Upper lobe of left lung (tissue), 6 donors: ENCODE results near the gene PGGHG. TPM values are rescaled to one million over a fixed set of nuclear protein-coding genes. Genes with fewer than 3 reads are reported as not detected.
"Not testable (repeated sequence)": the region's sequence is repeated elsewhere in the genome, so short reads cannot be mapped to it uniquely, and the experiment has no call there.

Source experiments
- ATAC-seq, 2 donors: fragments of 200-7000 bp; cut with Tn5 transposase; one replicate each; pipeline ENCODE4 v1.9.1; 2022; ENCODE audit warnings: mild to moderate bottlenecking in 2 of 2, moderate library complexity in 2 of 2; ENCODE audit not compliant: low FRiP score in 2 of 2
- DNase-seq, 2 donors: peaks; one replicate each; pipeline ENCODE4 v3.0.0-alpha.2; 2019 to 2020
- H3K27ac ChIP-seq, 4 donors: fragments of 200-600 bp; sonication (generic); one replicate each; pipeline ENCODE4 v1.5.1; 2016 to 2019
- H3K27me3 ChIP-seq, 4 donors: fragments of 200-600 bp; sonication (generic); one replicate each; pipeline ENCODE4 v1.5.1; 2017 to 2019
- H3K36me3 ChIP-seq, 4 donors: fragments of 200-600 bp; sonication (generic); one replicate each; pipeline ENCODE4 v1.5.1; 2016 to 2019
- H3K4me1 ChIP-seq, 4 donors: fragments of 200-600 bp; sonication (generic); one replicate each; pipeline ENCODE4 v1.5.1; 2018 to 2019
- H3K4me3 ChIP-seq, 4 donors: fragments of 200-600 bp; sonication (generic); one replicate each; pipeline ENCODE4 v1.5.1; 2017 to 2019; ENCODE audit warnings: mild to moderate bottlenecking in 2 of 4, moderate library complexity in 1 of 4
- H3K9me3 ChIP-seq, 4 donors: fragments of 200-600 bp; sonication (generic); one replicate each; pipeline ENCODE4 v1.5.1; 2018 to 2019
- CTCF ChIP-seq, 6 experiments: fragments of 450-650 bp in 4 of 6; fragments of 200-600 bp in 2 of 6; sonication (generic) in 2 of 6; IDR thresholded peaks; one replicate each; pipeline ENCODE4 v1.5.1; 2016 to 2019; ENCODE audit warnings: antibody characterized with exemption in 6 of 6
- EP300 ChIP-seq, 4 donors: sonication (generic); formaldehyde crosslinking; IDR thresholded peaks; one replicate each; pipeline ENCODE4 v1.5.1; 2017; ENCODE audit warnings: antibody characterized with exemption in 4 of 4, control low read depth in 2 of 4
- POLR2A ChIP-seq, 4 donors: fragments of 450-650 bp; IDR thresholded peaks; one replicate each; pipeline ENCODE4 v1.5.1; 2016 to 2017; ENCODE audit warnings: antibody characterized with exemption in 4 of 4, mild to moderate bottlenecking in 2 of 4
- POLR2AphosphoS5 ChIP-seq, 2 donors: sonication (generic); formaldehyde crosslinking; IDR thresholded peaks; one replicate each; pipeline ENCODE4 v1.5.1; 2017; ENCODE audit warnings: antibody characterized with exemption in 2 of 2
- WGBS, 2 donors: methylation state at CpG; one replicate each; pipeline ENCODE4 v1.1.5; 2017 to 2018; 5-methylcytosine and 5-hydroxymethylcytosine counted together
- total RNA-seq, 6 donors: library from RNA; depleted of rRNA in 4 of 6; stranded (reverse); fragments of >200 nt in 4 of 6; gene quantifications; one replicate each; pipeline versions ENCODE4 v1.1.0 to v1.2.1, GENCODE V29; 2016 to 2021
- donor health status: DM: no; HTN: no; CAD: no; lungs with moderate emphysema.
- donor health status: DM: no; HTN: yes; CAD: no; lungs with severe emphysema.

Gene PGGHG
- total RNA-seq, 6 donors from 2014 or later: 34.1 to 535 (median 65.2) TPM

- no peak overlapping the region for H3K27ac ChIP-seq
- H3K4me1 ChIP-seq: peaks cover 14 to 21% (median 18%) of the 10 kb centered on the region in 4 donors
- no peaks in the 10 kb centered on the region for H3K27me3 ChIP-seq
- DNase-seq (no peak), ATAC-seq (no peak)
- 78 to 93% methylated on average over 20 to 23 of the region's 23 CpGs for WGBS, 2 donors
- H3K4me3 ChIP-seq: no peak overlapping the region
- H3K9me3 ChIP-seq: no peaks in the 10 kb centered on the region
- no peaks in the 10 kb centered on the region for H3K36me3 ChIP-seq
- no peak for TF ChIP-seq POLR2AphosphoS5 (IDR thresholded peaks at IDR 0.05)
- no peak for TF ChIP-seq CTCF (IDR thresholded peaks at IDR 0.05)
- TF ChIP-seq POLR2A (IDR thresholded peaks at IDR 0.05): no peak
- TF ChIP-seq EP300 (IDR thresholded peaks at IDR 0.05): no peak
Observed at GRCh38 chr11:332651-333480, 43.9 kb downstream of the PGGHG start.

GRCh38 chr11:333616-334263 is 44.8 kb downstream of the PGGHG start:
- peaks cover 12 to 16% (median 14%) of the 10 kb centered on the region in 4 donors for H3K4me1 ChIP-seq
- not testable (repeated sequence) for H3K9me3 ChIP-seq, H3K27ac ChIP-seq, H3K4me3 ChIP-seq, H3K36me3 ChIP-seq, H3K27me3 ChIP-seq, DNase-seq, ATAC-seq
- WGBS, 2 donors: 87 to 91% methylated on average over 17 of the region's 17 CpGs

- TF ChIP-seq CTCF (IDR thresholded peaks at IDR 0.05) (no peak), POLR2A (IDR thresholded peaks at IDR 0.05) (no peak), POLR2AphosphoS5 (IDR thresholded peaks at IDR 0.05) (no peak), EP300 (IDR thresholded peaks at IDR 0.05) (no peak)
- DNase-seq: no peak
- H3K9me3 ChIP-seq: no peaks in the 10 kb centered on the region
- WGBS, 2 donors: 66 to 71% methylated on average over 25 of the region's 25 CpGs
- peaks cover 12 to 16% (median 14%) of the 10 kb centered on the region in 4 donors for H3K4me1 ChIP-seq
- no peak overlapping the region for H3K4me3 ChIP-seq
- no peak overlapping the region for H3K27ac ChIP-seq
- peak in 1 of 2 donors; percentile 73 for ATAC-seq
- no peaks in the 10 kb centered on the region for H3K36me3 ChIP-seq
- no peaks in the 10 kb centered on the region for H3K27me3 ChIP-seq
Observed at GRCh38 chr11:334264-334994, 45.5 kb downstream of the PGGHG start.

GRCh38 chr11:335779-336658 is 47.1 kb downstream of the PGGHG start:
- TF ChIP-seq EP300 (IDR thresholded peaks at IDR 0.05): no peak
- no peak for TF ChIP-seq POLR2A (IDR thresholded peaks at IDR 0.05)
- TF ChIP-seq POLR2AphosphoS5 (IDR thresholded peaks at IDR 0.05): peak in 1 of 2 donors; percentile 24
- no peak for TF ChIP-seq CTCF (IDR thresholded peaks at IDR 0.05)
- Histone ChIP-seq H3K4me1 (peaks cover 12 to 16% (median 14%) of the 10 kb centered on the region in 4 donors), H3K36me3 (no peaks in the 10 kb centered on the region), H3K4me3 (no peak overlapping the region), H3K27ac (peak overlapping the region; percentile 53 to 82 (median 69)), H3K27me3 (no peaks in the 10 kb centered on the region), H3K9me3 (no peaks in the 10 kb centered on the region)
- DNase-seq: no peak
- ATAC-seq: peak in 1 of 2 donors; percentile 30
- WGBS, 2 donors: 49 to 57% methylated on average over 10 to 15 of the region's 15 CpGs
